ENCODE measurements around the gene FAM163A.
"Not testable (repeated sequence)": the region's sequence is repeated elsewhere in the genome, so short reads cannot be mapped to it uniquely, and the experiment has no call there.

The FAM163A gene

DNA sequence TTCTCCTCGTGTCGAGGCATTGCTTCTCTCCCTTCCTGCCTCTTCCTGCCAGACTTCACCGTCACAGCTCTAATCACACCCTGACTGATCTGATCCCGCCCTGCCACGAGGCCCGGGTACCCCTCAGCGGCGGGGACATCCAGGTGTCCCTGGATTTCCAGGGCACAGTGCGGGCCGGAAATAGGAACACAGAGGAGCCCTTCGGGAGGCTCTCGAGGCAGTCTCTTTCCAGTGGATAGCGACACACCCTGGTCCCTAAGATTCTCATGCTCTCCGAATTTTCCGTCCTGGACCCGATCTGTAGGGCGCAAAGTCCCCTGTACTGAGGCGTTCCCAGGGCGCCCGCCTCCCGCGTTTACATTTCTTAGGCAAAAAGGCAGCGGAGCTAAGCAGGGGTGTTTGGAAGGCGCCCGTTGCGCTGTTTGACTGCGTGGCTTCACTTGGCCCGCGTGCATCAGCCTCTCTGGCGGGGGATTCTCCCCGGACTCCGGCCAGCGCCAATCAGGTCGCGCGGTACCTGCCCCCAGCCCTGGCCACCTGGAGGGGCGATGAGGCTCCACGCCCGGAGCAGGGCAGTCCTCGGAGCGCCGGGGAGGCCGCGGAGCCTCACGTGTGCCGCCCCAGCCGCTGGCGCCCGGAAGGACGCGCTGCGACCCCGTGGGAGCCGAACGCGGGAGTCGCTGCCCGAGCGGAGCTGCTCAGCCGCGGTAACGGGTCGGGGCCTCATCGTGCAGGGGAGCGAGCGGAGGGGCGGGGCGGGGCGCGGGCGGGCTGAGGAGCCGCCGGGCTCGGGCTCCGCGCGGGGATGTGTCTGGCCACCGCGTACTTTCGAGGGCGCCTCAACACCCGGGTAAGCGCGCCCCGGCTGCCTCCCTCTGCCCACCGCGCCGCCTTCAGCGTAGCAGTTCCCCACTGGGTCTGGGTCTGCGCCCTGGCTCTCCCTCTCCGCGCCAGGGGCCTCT is at the start of gene FAM163A:
Gene FAM163A (plus strand): TSS at position 575 of the 962 bp plus-strand sequence. CDS start 69,807 bp downstream, outside the sequence.
- TF ChIP-seq, protein P1, sequence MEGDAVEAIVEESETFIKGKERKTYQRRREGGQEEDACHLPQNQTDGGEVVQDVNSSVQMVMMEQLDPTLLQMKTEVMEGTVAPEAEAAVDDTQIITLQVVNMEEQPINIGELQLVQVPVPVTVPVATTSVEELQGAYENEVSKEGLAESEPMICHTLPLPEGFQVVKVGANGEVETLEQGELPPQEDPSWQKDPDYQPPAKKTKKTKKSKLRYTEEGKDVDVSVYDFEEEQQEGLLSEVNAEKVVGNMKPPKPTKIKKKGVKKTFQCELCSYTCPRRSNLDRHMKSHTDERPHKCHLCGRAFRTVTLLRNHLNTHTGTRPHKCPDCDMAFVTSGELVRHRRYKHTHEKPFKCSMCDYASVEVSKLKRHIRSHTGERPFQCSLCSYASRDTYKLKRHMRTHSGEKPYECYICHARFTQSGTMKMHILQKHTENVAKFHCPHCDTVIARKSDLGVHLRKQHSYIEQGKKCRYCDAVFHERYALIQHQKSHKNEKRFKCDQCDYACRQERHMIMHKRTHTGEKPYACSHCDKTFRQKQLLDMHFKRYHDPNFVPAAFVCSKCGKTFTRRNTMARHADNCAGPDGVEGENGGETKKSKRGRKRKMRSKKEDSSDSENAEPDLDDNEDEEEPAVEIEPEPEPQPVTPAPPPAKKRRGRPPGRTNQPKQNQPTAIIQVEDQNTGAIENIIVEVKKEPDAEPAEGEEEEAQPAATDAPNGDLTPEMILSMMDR (IDR thresholded peaks at IDR 0.05) = no peak
- TF ChIP-seq ZFX (IDR thresholded peaks at IDR 0.05; ENCODE audit: borderline replicate concordance) = no peak
- no peak within 1 kb of the TSS for H3K27ac ChIP-seq

DNA sequence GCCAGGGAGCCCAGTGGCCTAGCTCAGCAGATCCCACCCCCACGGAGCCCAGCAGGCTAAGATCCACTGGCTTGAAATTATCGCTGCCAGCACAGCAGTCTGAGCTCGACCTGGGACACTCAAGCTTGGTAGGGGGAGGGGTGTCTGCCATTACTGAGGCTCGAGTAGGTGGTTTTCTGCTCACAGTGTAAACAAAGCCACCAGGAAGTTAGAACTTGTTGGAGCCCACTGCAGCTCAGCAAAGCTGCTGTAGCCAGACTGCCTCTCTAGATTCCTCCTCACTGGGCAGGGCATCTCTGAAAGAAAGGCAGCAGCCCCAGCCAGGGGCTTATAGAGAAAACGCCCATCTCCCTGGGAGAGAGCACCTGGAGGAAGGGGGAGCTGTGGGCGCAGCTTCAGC is 48.6 kb upstream of the FAM163A start:
- H3K27ac ChIP-seq = not testable (repeated sequence)

DNA sequence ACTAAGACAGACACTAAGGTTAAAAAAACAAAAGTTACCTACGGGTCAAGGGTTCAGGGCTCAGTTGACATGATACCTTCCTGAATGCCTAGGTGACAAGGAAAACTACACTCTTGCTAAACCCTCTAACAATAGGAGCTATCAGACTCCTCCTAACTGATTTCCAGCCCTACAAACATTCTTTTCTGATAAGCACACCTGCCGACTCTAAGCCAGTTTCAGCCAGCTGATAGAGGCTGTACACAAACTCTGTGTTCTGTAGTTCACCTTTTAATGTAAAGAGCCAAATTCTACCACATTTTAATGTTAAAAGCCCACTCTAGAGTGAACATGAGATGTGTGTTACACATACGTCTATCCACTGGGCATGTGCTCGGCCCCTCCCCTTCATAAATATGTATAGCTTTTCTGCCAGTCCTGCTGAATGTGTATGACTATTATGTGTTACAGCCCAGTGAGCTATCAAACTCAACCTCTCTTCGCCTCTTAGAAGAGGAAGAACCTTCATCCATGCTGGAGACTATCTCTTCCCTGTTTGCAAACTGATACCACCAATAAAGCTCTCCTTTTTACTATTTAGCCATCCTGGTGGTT is 40.0 kb upstream of the FAM163A start:
- H3K27ac ChIP-seq = no peak overlapping the region
- TF ChIP-seq, protein P1 (IDR thresholded peaks at IDR 0.05) = no peak
- no peak for TF ChIP-seq ZFX (IDR thresholded peaks at IDR 0.05; ENCODE audit: borderline replicate concordance)

DNA sequence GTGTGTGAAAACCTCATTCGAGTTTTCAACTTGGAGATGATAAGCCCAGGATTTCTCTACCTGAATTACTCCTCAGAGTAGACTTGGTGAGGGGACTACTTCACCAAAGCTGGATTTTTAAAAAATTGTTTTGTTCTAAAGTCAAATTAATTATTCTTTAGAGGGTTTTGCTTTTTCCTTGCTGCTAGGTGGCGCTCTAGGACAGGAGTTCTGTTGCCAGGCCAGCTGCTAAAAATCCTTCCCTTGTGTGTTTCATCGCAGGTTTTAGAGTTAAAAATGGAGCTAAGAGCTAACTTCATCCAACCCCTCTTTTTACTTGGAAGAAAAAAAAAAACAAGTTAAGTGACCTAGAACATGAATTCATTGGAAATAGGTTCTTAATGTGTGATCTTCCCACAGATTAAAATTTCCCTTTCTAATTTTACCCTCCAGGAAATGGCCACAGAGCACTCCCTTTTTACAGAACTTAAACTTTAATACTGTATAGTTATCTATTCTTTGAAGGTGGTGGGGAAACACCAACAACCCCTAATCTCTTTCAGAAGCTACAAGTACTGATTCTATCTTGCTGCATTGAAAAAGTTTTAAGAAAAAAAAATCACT is 36.7 kb upstream of the FAM163A start:
- TF ChIP-seq ZFX (IDR thresholded peaks at IDR 0.05; ENCODE audit: borderline replicate concordance) = no peak
- TF ChIP-seq, protein P1 (IDR thresholded peaks at IDR 0.05) = peak; percentile 94
- H3K27ac ChIP-seq = no peak overlapping the region

DNA sequence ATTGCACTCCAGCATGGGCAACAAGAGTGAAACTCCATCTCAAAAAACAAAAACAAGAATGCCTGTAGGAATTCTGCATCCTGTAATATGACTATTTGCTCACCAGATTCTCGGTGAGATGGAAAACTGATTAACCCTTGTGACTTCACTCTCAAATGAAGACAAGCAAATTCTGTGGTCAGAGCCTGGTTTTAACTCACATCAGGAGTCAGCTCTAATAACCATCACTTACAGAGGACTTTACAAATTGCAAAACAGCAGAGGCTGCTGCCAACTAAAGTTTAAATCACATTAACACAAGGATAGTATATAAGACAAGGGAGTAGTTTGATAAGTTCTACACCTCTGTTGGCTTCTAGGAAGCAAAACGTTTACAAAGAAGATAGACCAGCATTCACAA is 35.7 kb upstream of the FAM163A start:
- H3K27ac ChIP-seq = no peak overlapping the region
- no peak for TF ChIP-seq ZFX (IDR thresholded peaks at IDR 0.05; ENCODE audit: borderline replicate concordance)
- TF ChIP-seq, protein P1 (IDR thresholded peaks at IDR 0.05) = no peak

DNA sequence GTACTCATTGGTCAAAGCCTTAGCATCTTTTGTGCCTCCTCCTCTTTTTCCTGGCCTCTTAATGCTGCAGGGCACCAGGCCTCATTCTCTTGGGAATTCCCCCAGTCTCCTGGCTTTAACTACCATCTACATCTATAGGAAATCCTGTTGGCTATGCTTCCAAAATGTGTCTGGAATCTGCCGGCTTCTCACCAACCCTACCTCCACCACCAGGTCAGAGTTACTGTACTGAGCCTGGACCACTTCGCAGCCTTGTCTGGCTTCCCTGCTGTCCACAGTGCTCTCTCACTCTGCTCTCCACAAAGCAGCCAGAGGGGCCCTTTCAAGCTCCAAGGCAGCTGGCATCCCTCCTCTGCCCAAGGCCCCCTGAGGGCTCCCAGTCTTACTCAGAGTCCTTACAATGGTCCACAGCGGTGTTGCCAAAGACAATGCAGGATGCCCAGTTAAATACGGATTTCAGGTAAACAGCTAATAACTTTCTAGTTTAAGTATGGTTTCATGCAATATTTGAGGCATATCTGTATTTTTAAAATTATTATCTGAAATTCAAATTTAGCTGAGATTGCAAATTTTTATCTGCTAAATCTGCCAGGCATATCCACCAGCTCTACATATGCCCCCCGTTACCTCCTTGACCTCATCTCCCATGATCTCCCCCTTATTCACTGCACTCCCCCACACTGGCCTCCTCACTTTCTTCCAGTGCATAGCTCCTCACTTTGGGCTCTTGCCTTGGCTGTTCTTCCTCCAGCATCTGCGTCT is 34.5 kb upstream of the FAM163A start:
- no peak for TF ChIP-seq ZFX (IDR thresholded peaks at IDR 0.05; ENCODE audit: borderline replicate concordance)
- TF ChIP-seq, protein P1 (IDR thresholded peaks at IDR 0.05) = no peak
- no peak overlapping the region for H3K27ac ChIP-seq

DNA sequence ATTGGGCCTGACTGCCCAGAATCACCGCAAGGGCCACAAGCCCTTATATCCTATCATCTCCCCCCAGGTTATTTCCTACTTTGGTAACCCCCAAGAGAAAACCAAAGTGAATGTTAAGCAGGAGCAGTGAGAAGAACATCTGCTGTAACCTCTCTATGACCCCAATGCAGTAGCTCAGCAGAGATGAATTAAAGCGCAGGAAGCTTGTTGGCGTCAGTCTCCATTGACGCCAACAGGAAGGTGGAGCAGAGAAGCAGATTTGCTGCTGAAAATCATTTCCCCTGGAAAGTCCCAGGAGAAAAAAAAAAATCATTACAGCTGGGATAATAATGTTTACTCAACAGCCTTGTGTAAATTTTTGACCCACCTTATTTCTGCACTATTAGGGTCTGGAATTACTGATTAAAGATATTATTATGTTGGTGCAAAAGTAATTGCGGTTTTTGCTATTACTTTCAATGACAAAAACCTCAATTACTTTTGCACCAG is 33.2 kb upstream of the FAM163A start:
- no peak overlapping the region for H3K27ac ChIP-seq
- no peak for TF ChIP-seq ZFX (IDR thresholded peaks at IDR 0.05; ENCODE audit: borderline replicate concordance)
- TF ChIP-seq, protein P1 (IDR thresholded peaks at IDR 0.05) = no peak
